GM19463 (cell line): ENCODE results near the gene CC2D1A.

Experiments
- ATAC-seq: cut with Tn5 transposase; IDR thresholded peaks from one replicate; pipeline ENCODE4 v1.9.1; 2021; ENCODE audit warnings: mild to moderate bottlenecking, moderate library complexity; ENCODE audit not compliant: unreplicated experiment

CC2D1A gene

DNA sequence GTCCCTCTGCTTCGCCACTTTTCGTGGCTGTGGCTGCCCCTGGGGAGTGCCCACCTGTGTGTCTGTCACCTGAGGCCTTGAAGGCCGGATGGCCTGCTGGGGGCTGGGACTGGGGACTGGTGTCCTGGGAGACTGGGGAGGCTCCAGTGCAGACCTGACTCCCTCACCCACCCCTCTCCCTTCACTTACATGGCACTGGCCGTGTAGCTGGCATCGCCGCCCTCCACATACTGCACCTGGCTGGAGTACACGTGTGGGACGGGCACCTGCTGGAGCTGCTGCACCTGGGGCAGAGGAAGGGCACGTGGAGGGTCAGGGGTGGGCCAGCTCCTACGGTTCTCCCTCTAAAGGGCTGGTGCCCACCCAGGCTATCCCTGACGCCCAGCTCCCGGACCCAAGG, 71.8 kb downstream of the CC2D1A start:
- no peak for ATAC-seq

DNA sequence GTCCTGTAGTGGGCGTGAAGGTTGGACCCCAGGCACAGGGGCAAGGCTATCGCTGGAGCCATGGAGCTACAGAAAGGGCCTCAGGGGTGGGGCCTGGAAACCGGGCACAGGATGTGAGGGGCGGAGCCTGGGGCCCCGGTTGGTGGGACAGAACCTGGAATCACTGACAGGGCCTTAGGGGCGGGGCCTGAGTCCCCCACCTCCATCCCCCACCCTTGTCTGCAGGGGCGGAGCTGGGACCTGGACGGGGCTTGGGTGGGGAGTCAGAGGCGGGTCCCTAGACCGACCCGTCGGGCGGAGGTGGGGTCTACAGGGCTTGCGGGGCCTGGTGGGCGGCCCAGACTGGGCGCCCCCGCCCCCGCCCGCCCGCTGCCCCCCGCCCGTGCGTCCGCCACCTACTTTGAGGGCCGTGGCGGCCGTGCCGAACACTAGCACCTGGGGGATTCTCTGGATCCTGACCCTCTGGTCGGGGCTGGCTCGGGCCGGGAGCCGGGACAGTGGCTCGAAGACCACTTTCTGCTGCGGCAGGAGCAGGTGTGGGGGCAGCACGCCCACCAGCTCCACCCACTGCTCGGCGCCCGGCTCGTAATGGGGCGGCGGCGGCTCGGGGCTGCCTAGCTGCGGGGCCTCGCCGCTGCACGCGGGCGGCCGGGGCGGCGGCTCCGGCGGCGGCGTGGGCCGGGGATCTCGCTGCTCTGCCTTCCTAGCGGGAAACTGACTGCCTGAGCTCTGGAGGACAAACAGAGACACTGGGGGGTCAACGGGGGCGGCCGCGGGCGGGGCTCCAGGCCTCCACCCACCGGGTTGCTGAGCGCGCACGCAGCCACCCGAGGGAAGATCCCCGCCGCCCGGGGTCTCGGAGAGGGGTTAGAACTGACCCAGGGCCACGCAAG, 72.6 kb downstream of the CC2D1A start:
- ATAC-seq: no peak

DNA sequence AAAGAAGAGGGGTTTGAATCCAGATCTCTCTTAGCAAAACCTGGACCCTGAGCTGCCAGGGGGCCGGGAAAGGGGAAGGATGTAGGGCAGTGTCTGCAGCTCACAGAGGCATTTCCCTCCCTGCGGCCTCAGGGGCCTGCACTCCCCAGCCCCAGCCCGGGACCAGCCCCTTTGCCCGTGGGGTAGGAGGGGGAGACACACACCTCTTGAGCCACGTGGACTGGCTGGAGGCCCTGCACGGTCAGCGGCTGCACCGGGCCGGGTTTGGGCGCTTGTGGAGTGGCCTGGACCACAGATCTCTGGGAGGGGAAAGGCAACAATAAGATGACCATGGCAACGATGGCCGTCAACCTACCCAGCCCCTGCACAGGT, 73.2 kb downstream of the CC2D1A start:
- no peak for ATAC-seq

DNA sequence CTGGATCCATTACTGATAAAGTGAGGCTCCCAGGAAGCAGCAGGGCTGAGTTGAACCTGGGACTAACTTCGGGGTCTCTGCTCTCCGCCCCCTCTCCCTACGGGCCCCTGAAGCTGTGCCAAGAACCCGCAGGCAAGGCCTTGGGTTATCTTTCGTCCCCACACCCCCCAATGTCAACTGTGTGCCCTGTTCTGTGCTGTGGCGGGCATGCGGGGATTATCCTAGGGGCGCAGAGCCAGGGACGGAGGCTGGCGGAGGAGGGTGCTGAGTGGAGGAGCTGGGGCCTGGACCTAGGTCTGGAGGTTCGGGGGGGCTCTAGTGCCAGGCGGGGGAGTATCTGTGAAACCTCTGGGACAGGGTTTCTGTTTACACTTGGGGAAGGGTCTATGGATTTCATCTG, 73.7 kb downstream of the CC2D1A start:
- no peak for ATAC-seq

DNA sequence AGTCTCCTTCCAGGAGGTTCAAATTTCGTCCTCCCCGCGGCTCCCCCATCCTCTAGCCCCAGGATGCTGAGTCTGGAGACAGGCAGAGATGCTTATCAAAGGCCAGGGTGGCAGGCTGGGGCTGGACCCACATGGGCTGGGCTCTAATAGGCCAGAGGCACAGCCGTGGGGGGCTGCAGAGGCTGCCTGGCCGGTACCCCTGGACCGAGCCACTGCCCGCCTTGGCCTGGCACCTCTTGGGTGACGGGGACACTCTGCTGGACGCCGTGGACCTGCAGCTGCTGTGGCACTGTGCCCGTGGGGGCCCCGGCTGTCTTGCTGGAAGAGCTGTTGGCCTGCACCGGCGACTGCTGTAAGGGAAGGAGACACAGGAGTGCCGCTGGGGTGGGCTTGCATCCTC, 74.3 kb downstream of the CC2D1A start:
- no peak for ATAC-seq
